ENCODE data around the gene PLIN4. TPM values are rescaled to one million over a fixed set of nuclear protein-coding genes. Genes with fewer than 3 reads are reported as not detected.

Gene PLIN4
- total and polyA plus RNA-seq, 9 of the 15 experiments (the other 6 are each of a cell fraction or from before 2014, with no cell fraction given), result 0.04 to 0.16 (median 0.07) TPM; not detected in 3

GRCh38 chr19:4534836-4535658, 16.8 kb upstream of the PLIN4 start, which contains the start of gene PLIN5:
Gene PLIN5, minus strand, starts transcription at chr19:4535224. Its CDS starts 1,150 bp downstream, at chr19:4534074.
- intact Hi-C loops (cut with micrococcal nuclease), result no loop called here
- Histone ChIP-seq H4K20me1 (replicated peaks; ENCODE audit: control insufficient read depth, insufficient read depth, low read length) (no peaks in the 10 kb centered on the region), H3K4me3 (peak within 1 kb of the TSS; percentile 34), H3K27ac (ENCODE audit: extremely low read depth, low read depth, low read length) (no peak within 1 kb of the TSS), H3K4me2 (ENCODE audit: insufficient read depth, low read length) (peak within 1 kb of the TSS; percentile 68), H3K4me1 (replicated peaks in 1 of 2; ENCODE audit: control insufficient read depth in 2 of 2, insufficient read depth in 2 of 2, low read length in 2 of 2) (peaks cover 11 to 45% of the 10 kb centered on the region in 2 experiments; a peak in 4 of 5 replicates), H3K36me3 (ENCODE audit: control insufficient read depth, insufficient read depth, low read length) (peaks cover 9% of the 10 kb centered on the region; the same call in 1 of the 3 replicates), H3K9me1 (ENCODE audit: control insufficient read depth, insufficient read depth, low read length) (no peaks in the 10 kb centered on the region), H2AFZ (ENCODE audit: low read depth, low read length) (peak within 1 kb of the TSS; percentile 78), H3K27me3 (ENCODE audit: control insufficient read depth in 2 of 2, insufficient read depth in 2 of 2, low read length in 2 of 2) (peaks cover 0 to 6% of the 10 kb centered on the region in 2 experiments; a peak in 3 of 5 replicates), H3K79me2 (ENCODE audit: control insufficient read depth, insufficient read depth, low read length) (peaks cover 20% of the 10 kb centered on the region; the same call in 2 of the 3 replicates), H3K9me3 (replicated peaks; ENCODE audit: control insufficient read depth, insufficient read depth, low read depth, low read length) (no peaks in the 10 kb centered on the region), H3K9ac (ENCODE audit: insufficient read depth in 1 of 2, low read depth in 2 of 2, low read length in 2 of 2) (peak within 1 kb of the TSS in 1 of 2 experiments; percentile 91; a peak in 3 of 4 replicates)
- no TSS peak for BruUV-seq (replicated peaks)
- in situ Hi-C loops (cut with MboI), result no loop called here
- DNase-seq (ENCODE audit: extremely low read depth in 1 of 4, low spot score in 3 of 4) (peak; percentile 95 to 100 (median 99)), FAIRE-seq (peak; percentile 95), ATAC-seq (peak; percentile 90)
- CTCF ChIA-PET (ENCODE audit: low intra/inter-chr PET ratio), result no interaction called here
- POLR2A ChIA-PET, result interaction anchor here (0.5 to 1.6 kb wide), 6 partner anchors 8 to 145 kb away, joined by 3 to 8 read pairs (median 4); partner anchors contain the start of gene HDGFL2
- WGBS (ENCODE audit: insufficient coverage, low coverage, missing lambda C conversion rate), result 1% methylated on average over 29 of the region's 49 CpGs
- no peak for TF ChIP-seq TGIF2 (CRISPR knock-in tag; IDR thresholded peaks at IDR 0.05)
- 0 out of 4 replicates have a peak, but pooled peaks of 1 of the 2 experiments have one; percentile 21 for TF ChIP-seq MAZ (CRISPR knock-in tag; conservative IDR thresholded peaks at IDR 0.05 in 1 of 2, IDR thresholded peaks at IDR 0.05 in 1 of 2)
- TF ChIP-seq POLR2AphosphoS5 (IDR thresholded peaks at IDR 0.05; ENCODE audit: control insufficient read depth, insufficient read depth, low read depth, low read length), result peak; percentile 33; the same call in 1 of the 2 replicates
- no peak for TF ChIP-seq DEAF1 (CRISPR knock-in tag; IDR thresholded peaks at IDR 0.05)
- TF ChIP-seq ZFX (CRISPR knock-in tag; IDR thresholded peaks at IDR 0.05), result peak; percentile 55; the same call in 1 of the 2 replicates
- TF ChIP-seq SP1 (CRISPR knock-in tag; IDR thresholded peaks at IDR 0.05), result peak; percentile 64
- no peak for TF ChIP-seq MYNN (IDR thresholded peaks at IDR 0.05)
- no peak for TF ChIP-seq MYNN (CRISPR knock-in tag; IDR thresholded peaks at IDR 0.05)
- peak; percentile 91 for TF ChIP-seq TBP (optimal IDR thresholded peaks at IDR 0.05; ENCODE audit: low read depth, low read length)
- 0 out of 2 replicates have a peak, but pooled peaks have one; percentile 25 for TF ChIP-seq ZNF12 (CRISPR knock-in tag; IDR thresholded peaks at IDR 0.05)
- TF ChIP-seq SMAD4 (CRISPR knock-in tag; conservative IDR thresholded peaks at IDR 0.05), result no peak
- peak; percentile 40 for TF ChIP-seq FIP1L1 (IDR thresholded peaks at IDR 0.05; ENCODE audit: low read depth, low read length, poor library complexity, severe bottlenecking)
- TF ChIP-seq SUPT5H (IDR thresholded peaks at IDR 0.05), result peak; percentile 44; the same call in 1 of the 2 replicates
- TF ChIP-seq CTBP1 (IDR thresholded peaks at IDR 0.05; ENCODE audit: borderline replicate concordance), result 0 out of 2 replicates have a peak, but pooled peaks have one; percentile 26
- peak; percentile 80 for TF ChIP-seq RBFOX2 (IDR thresholded peaks at IDR 0.05; ENCODE audit: low read depth, low read length)
- 0 out of 2 replicates have a peak, but pooled peaks have one; percentile 7 for TF ChIP-seq KLF16 (IDR thresholded peaks at IDR 0.05)
- TF ChIP-seq ZNF311 (CRISPR knock-in tag; IDR thresholded peaks at IDR 0.05), result no peak
- peak; percentile 17; the same call in 1 of the 2 replicates for TF ChIP-seq MBD1 (CRISPR knock-in tag; IDR thresholded peaks at IDR 0.05)
- TF ChIP-seq SNIP1 (IDR thresholded peaks at IDR 0.05; ENCODE audit: low read depth), result no peak

Data from K562 (cell line).